Vagina (tissue), 2 donors: ENCODE measurements around the gene GNAQ.

Experiments
- CTCF ChIP-seq, 3 experiments: fragments of 450-650 bp in 2 of 3; fragments of 200-600 bp in 1 of 3; sonication (generic) in 1 of 3; IDR thresholded peaks; one replicate each; pipeline ENCODE4 v1.5.1; 2017 to 2019; ENCODE audit warnings: antibody characterized with exemption in 3 of 3, mild to moderate bottlenecking in 2 of 3, moderate library complexity in 2 of 3
- POLR2A ChIP-seq, 2 donors: fragments of 450-650 bp; IDR thresholded peaks; one replicate each; pipeline ENCODE4 v1.6.1; 2017; ENCODE audit warnings: antibody characterized with exemption in 2 of 2, mild to moderate bottlenecking in 2 of 2, moderate library complexity in 2 of 2
- POLR2AphosphoS5 ChIP-seq, 2 donors: sonication (generic); formaldehyde crosslinking; IDR thresholded peaks; one replicate each; pipeline ENCODE4 v1.9.0; 2017; ENCODE audit warnings: antibody characterized with exemption in 2 of 2, mild to moderate bottlenecking in 2 of 2, low read depth in 1 of 2; ENCODE audit not compliant: insufficient read depth in 1 of 2

- TF ChIP-seq CTCF (IDR thresholded peaks at IDR 0.05) (no peak), POLR2AphosphoS5 (IDR thresholded peaks at IDR 0.05; ENCODE audit: insufficient read depth in 1 of 2, low read depth in 1 of 2) (no peak), POLR2A (IDR thresholded peaks at IDR 0.05) (no peak)
Observed at GRCh38 chr9:78044189-78044588, 12.6 kb upstream of the GNAQ start.
